Naive thymus-derived CD8-positive, alpha-beta T cell (primary cell): Measurements from ENCODE around the gene ANKRD39. TPM values are rescaled to one million over a fixed set of nuclear protein-coding genes. Genes with fewer than 3 reads are reported as not detected.

ENCODE experiments used
- ATAC-seq, 2 donors: fragments of 150-1000 bp; cut with Tn5 transposase in 1 of 2; sonication (Bioruptor Pico), chemical (Tn5 transposase) in 1 of 2; 1 replicate in 1 of 2; 2 replicates in 1 of 2; pipeline ENCODE4 v1.10.0; 2021; ENCODE audit warnings: mild to moderate bottlenecking in 2 of 2, moderate library complexity in 2 of 2
- POLR2A ChIA-PET: fragments of 350-600 bp; sonication (Branson Sonifier 250); formaldehyde crosslinking; loops from one replicate; lab custom pipeline; 2021; ENCODE audit warnings: antibody characterized with exemption; lab: Charles Lee
- DNase-seq, 10 donors: peaks; one replicate each; pipeline versions ENCODE4 v3.0.0 to v3.0.0-alpha.2; 2020 to 2022
- H3K27ac Mint-ChIP-seq, 10 donors: one replicate each; pipeline ENCODE4 v1.8.0; 2020 to 2022; ENCODE audit warnings: mild to moderate bottlenecking in 10 of 10, mixed read lengths in 10 of 10, moderate library complexity in 4 of 10, inconsistent platforms in 1 of 10
- H3K27me3 Mint-ChIP-seq, 5 donors: one replicate each; pipeline ENCODE4 v1.8.0; 2021 to 2022; ENCODE audit warnings: mixed read lengths in 5 of 5
- H3K36me3 Mint-ChIP-seq, 3 donors: one replicate each; pipeline ENCODE4 v1.8.0; 2020 to 2022; ENCODE audit warnings: mixed read lengths in 3 of 3, mild to moderate bottlenecking in 2 of 3, inconsistent platforms in 1 of 3
- H3K4me1 Mint-ChIP-seq, 4 donors: one replicate each; pipeline ENCODE4 v1.8.0; 2021 to 2022; ENCODE audit warnings: mixed read lengths in 4 of 4
- H3K4me3 Mint-ChIP-seq, 10 donors: one replicate each; pipeline ENCODE4 v1.8.0; 2020 to 2022; ENCODE audit warnings: mild to moderate bottlenecking in 10 of 10, mixed read lengths in 10 of 10, moderate library complexity in 6 of 10, inconsistent platforms in 1 of 10
- H3K9me3 Mint-ChIP-seq, 9 donors: one replicate each; pipeline ENCODE4 v1.8.0; 2020 to 2022; ENCODE audit warnings: mixed read lengths in 9 of 9, mild to moderate bottlenecking in 3 of 9, inconsistent platforms in 1 of 9, moderate library complexity in 1 of 9
- polyA plus RNA-seq, 3 donors: library from polyadenylated mRNA; unstranded; fragments of 300-500 nt; fragmentation: Illumina TruSeq; gene quantifications; one replicate each; pipeline ENCODE4 v1.2.3, GENCODE V29; 2021
- total RNA-seq, 8 experiments: library from RNA in 2 of 8; stranded (reverse) in 2 of 8; gene quantifications; one replicate each; pipeline ENCODE4 v1.2.3 and lab custom pipeline; 2021 to 2026

The ANKRD39 gene
- total and polyA plus RNA-seq, 5 experiments from 2014 or later: 12.2 to 18.7 (median 14.2) TPM

DNA sequence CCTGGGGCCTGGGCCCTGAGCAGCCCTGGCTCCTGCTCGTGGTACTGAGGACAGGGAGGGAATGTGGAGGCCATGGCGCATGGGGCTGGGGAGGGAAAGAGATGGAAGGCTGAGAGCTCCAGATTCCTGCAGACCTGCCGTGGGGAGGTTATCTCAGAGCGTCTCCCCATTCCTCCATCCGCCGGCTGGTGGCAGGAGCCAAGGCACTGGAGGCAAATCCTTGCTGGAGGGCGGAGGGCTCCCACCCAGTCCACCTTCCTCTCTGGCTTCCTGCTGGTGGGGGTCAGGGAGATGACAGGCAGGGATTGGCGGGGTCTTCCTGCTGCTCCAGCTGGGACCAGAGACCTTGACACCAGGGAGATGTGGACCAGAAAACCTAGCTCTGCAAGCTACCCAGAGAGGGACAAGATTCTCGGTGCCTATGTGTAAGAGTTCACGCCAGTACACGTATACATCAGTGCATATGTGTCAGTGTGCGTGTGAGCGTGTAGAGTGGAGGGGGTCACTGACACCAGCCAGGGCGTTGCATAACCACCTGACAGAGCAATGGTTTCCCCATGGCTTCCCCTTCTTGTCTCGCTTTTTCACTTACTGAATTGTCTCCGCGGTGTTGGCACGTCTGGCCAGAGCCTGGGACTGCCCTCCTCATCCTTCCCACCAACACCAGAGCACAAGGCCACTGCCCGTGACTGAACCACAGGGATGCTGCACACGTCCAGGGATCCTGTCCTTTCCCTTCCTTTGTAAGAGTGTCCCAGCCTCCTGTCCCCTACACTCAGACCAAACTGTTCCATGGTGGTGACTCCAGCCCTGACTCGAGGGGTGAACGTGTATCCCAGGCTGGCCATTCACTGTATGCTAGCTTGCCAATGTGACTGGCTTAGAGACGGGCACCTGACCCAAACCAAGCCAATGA, 27.9 kb upstream of the ANKRD39 start:
- DNase-seq (no peak), ATAC-seq (no peak)
- no peaks in the 10 kb centered on the region for H3K36me3 Mint-ChIP-seq
- peak overlapping the region in 4 of 10 donors; percentile 41 to 75 (median 48) for H3K27ac Mint-ChIP-seq
- H3K4me3 Mint-ChIP-seq: no peak overlapping the region
- H3K4me1 Mint-ChIP-seq: peaks cover 6 to 19% (median 13%) of the 10 kb centered on the region in 4 donors
- H3K9me3 Mint-ChIP-seq: no peaks in the 10 kb centered on the region
- no peaks in the 10 kb centered on the region for H3K27me3 Mint-ChIP-seq
- POLR2A ChIA-PET: interaction anchor here (0.5 to 1.6 kb wide), 3 partner anchors 11 to 14 kb away, joined by 3 to 6 read pairs (median 5); no protein-coding TSS in a partner anchor

GRCh38 chr2:96884299-96885094, 26.7 kb upstream of the ANKRD39 start:
- ATAC-seq: no peak
- no peaks in the 10 kb centered on the region for H3K27me3 Mint-ChIP-seq
- peaks cover 0 to 2% (median 0%) of the 10 kb centered on the region in 3 donors for H3K36me3 Mint-ChIP-seq
- H3K4me3 Mint-ChIP-seq: no peak overlapping the region
- no peak for DNase-seq
- POLR2A ChIA-PET: interaction anchor here (0.5 to 2.1 kb wide), 5 partner anchors 9 to 40 kb away, joined by 3 to 6 read pairs (median 4); partner anchors contain the start of gene ANKRD39
- H3K4me1 Mint-ChIP-seq: peaks cover 5 to 16% (median 12%) of the 10 kb centered on the region in 4 donors
- H3K27ac Mint-ChIP-seq: no peak overlapping the region
- no peaks in the 10 kb centered on the region for H3K9me3 Mint-ChIP-seq

DNA sequence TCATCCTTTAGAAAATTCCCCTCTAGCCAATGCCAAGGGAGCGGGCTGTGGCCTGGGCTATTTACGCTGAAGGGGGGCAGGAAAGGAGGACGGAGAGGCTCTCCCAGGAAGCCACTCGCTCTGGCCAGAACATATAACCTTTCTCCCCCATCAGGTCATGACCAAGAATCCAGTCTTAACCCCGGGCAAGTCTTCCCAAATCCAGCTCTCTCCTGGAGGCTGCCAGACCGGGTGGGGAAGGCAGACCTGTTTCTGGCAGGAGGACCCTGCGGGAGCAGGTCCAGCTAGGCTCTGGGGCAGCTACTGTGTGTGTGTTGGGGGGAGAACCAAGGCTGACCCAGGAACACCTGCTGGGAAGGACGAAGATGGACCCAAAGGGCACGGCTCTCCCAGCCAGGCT, 25.5 kb upstream of the ANKRD39 start:
- H3K36me3 Mint-ChIP-seq: peaks cover 0 to 2% (median 0%) of the 10 kb centered on the region in 3 donors
- H3K4me3 Mint-ChIP-seq: no peak overlapping the region
- H3K27ac Mint-ChIP-seq: no peak overlapping the region
- H3K9me3 Mint-ChIP-seq: no peaks in the 10 kb centered on the region
- POLR2A ChIA-PET: interaction anchor here (2.1 kb wide), 1 partner anchor 12 kb away, joined by 5 read pairs; no protein-coding TSS in a partner anchor
- ATAC-seq (no peak), DNase-seq (no peak)
- H3K27me3 Mint-ChIP-seq: no peaks in the 10 kb centered on the region
- H3K4me1 Mint-ChIP-seq: peaks cover 3 to 14% (median 11%) of the 10 kb centered on the region in 4 donors

- no peaks in the 10 kb centered on the region for H3K27me3 Mint-ChIP-seq
- ATAC-seq: no peak
- H3K27ac Mint-ChIP-seq: peak overlapping the region in 1 of 10 donors; percentile 21
- H3K36me3 Mint-ChIP-seq: peaks cover 0 to 2% (median 0%) of the 10 kb centered on the region in 3 donors
- DNase-seq: no peak
- H3K9me3 Mint-ChIP-seq: no peaks in the 10 kb centered on the region
- no peak overlapping the region for H3K4me3 Mint-ChIP-seq
- peaks cover 0 to 12% (median 7%) of the 10 kb centered on the region in 4 donors for H3K4me1 Mint-ChIP-seq
- POLR2A ChIA-PET: interaction anchor here (1.1 to 2.1 kb wide), 3 partner anchors 8 to 17 kb away, joined by 3 to 5 read pairs (median 3); no protein-coding TSS in a partner anchor
Observed at GRCh38 chr2:96882906-96883305, 25.1 kb upstream of the ANKRD39 start.

- Mint-ChIP-seq H3K36me3 (peaks cover 0 to 2% (median 0%) of the 10 kb centered on the region in 3 donors), H3K4me1 (peaks cover 0 to 9% (median 2%) of the 10 kb centered on the region in 4 donors), H3K9me3 (no peaks in the 10 kb centered on the region), H3K27me3 (no peaks in the 10 kb centered on the region), H3K4me3 (no peak overlapping the region), H3K27ac (peak overlapping the region in 2 of 10 donors; percentile 10 to 65)
- DNase-seq (no peak), ATAC-seq (no peak)
- POLR2A ChIA-PET: interaction anchor here (0.8 to 1.3 kb wide), 5 partner anchors 9 to 42 kb away, joined by 3 to 4 read pairs (median 3); no protein-coding TSS in a partner anchor
Observed at GRCh38 chr2:96882230-96882629, 24.4 kb upstream of the ANKRD39 start.

DNA sequence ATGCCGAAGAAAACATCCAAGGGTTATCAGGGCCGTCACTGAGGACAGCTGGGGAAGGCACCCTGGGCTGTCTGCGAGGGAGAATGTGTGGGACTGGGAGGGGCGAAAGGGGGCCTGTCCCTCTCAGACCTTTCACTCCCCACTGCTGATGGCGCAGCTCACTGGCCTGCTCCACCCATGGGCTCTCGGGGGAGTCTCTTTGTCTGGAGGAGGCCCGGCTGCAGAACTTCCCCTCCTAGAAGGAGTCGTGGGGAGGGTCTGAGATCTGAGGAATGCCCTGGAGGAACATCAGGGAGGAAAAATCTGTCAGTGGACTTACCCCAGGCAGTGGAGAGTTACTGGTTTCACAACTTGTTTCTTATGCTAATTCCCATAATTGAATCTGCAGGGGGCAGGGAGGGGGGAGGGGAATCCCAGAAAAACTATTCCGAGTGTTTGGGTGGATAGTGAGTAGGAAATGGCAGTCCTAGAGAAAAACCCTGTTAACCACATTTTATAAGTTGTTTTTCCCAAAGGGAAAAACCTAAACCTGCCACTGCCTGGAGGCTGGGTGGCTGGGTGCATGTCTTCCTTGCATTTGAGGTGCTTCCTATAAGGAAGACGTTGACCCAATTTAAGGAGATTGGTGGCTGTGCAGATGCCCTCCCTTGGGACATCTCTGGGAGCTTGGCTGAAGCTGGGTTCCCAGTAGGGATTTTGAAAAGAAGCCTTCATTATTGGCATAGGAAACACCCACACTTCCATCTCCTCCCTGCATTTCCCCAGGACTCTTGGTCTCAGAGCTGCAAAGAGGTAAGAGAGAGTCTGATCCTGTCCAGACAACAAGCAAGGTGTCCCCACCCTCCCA, 23.8 kb upstream of the ANKRD39 start:
- DNase-seq (no peak), ATAC-seq (no peak)
- peaks cover 0 to 7% (median 2%) of the 10 kb centered on the region in 4 donors for H3K4me1 Mint-ChIP-seq
- peaks cover 0 to 2% (median 0%) of the 10 kb centered on the region in 3 donors for H3K36me3 Mint-ChIP-seq
- H3K4me3 Mint-ChIP-seq: no peak overlapping the region
- H3K9me3 Mint-ChIP-seq: no peaks in the 10 kb centered on the region
- H3K27me3 Mint-ChIP-seq: no peaks in the 10 kb centered on the region
- no peak overlapping the region for H3K27ac Mint-ChIP-seq
- POLR2A ChIA-PET: interaction anchor here (0.7 to 1.3 kb wide), 7 partner anchors 9 to 43 kb away, joined by 3 to 10 read pairs (median 3); no protein-coding TSS in a partner anchor

DNA sequence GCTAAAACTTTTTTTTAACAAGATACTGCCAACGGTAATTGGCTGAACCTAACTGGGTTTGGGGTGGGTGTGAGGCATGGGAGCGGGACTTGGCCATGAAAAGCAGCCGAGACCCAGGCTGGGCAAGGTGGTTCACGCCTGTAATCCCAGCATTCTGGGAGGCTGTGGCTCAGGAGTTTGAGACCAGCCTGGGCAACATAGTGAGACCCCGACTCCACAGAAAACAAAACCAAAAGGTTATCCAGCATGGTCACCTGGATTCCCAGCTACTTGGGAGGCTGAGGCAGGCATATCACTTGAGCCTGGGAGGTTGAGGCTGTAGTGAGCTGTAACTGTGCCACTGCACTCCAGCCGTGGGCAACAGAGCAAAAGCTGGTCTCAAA, 23.1 kb upstream of the ANKRD39 start:
- POLR2A ChIA-PET: interaction anchor here (0.5 to 1.0 kb wide), 3 partner anchors 8 to 12 kb away, joined by 3 to 10 read pairs (median 4); no protein-coding TSS in a partner anchor
- peaks cover 0 to 8% (median 4%) of the 10 kb centered on the region in 4 donors for H3K4me1 Mint-ChIP-seq
- H3K36me3 Mint-ChIP-seq: peaks cover 0 to 2% (median 0%) of the 10 kb centered on the region in 3 donors
- H3K9me3 Mint-ChIP-seq: no peaks in the 10 kb centered on the region
- H3K27ac Mint-ChIP-seq: no peak overlapping the region
- DNase-seq (no peak), ATAC-seq (no peak)
- H3K4me3 Mint-ChIP-seq: no peak overlapping the region
- H3K27me3 Mint-ChIP-seq: no peaks in the 10 kb centered on the region

DNA sequence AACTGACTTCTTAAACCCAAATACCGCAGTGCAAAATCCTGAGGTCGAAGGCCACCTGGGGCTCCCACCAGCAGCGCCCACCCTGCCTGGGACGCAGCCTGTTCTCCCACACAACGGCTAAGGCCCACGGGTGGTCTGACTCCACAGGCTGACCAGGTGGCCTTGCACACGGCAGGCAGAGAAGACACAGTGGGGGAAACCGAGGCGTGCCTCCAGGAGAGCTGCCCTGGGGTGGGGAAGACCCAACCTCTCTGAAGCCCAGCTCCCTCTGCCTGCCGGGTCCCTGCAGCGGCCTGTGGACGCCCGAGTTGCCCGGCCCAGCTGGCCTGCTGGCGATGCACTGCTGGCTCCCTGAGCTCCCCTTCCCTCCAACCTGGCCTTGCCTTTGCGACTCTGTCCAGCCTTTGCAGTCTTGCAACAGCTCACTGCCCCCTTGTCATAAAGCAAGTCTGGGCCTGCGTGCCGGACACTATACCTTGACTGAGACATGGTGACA, 21.8 kb upstream of the ANKRD39 start:
- H3K4me1 Mint-ChIP-seq: peaks cover 3 to 14% (median 12%) of the 10 kb centered on the region in 4 donors
- no peaks in the 10 kb centered on the region for H3K9me3 Mint-ChIP-seq
- no peak for ATAC-seq
- DNase-seq: no peak
- no peak overlapping the region for H3K27ac Mint-ChIP-seq
- no peak overlapping the region for H3K4me3 Mint-ChIP-seq
- H3K36me3 Mint-ChIP-seq: peaks cover 0 to 2% (median 0%) of the 10 kb centered on the region in 3 donors
- no peaks in the 10 kb centered on the region for H3K27me3 Mint-ChIP-seq
- POLR2A ChIA-PET: interaction anchor here (1.3 kb wide), 1 partner anchor 9 kb away, joined by 3 read pairs; no protein-coding TSS in a partner anchor

DNA sequence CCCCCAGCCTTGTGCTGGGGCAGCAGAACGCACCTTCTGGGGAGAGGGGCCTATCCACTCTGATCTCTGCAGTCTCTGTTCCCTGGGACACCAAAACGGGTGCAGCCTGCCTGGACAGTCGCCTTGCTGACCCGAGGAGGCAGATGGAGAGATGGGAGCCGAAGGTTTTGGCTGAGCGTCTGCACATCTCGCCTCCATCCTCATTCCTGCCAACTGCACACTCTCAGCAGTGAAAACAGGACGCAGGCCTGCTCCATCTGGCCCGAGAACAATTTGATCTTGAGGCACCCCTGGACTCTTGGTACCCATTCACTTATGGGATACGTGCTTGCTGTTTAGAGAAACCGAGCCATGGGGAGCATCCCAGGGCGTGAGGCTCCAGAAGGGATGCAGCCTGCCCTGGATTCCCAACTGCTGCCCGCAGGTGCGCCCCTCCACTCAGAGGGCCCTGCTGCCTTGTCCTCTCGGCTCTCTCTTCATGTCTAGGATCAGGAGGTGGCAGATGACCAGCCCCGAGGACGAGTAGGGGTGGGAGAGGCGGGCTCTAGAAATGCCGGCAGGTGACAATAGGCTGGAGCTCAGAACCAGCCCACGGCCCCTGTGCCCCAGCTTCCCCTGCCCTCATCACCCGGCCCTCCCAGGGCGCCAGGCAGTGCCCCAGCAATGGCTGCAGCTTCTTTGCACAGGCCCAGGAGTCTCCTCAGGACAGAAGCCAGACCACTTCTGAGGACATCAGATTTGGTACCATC, 21.2 kb upstream of the ANKRD39 start:
- Mint-ChIP-seq H3K27ac (peak overlapping the region in 1 of 10 donors; percentile 14), H3K4me1 (peaks cover 7 to 21% (median 19%) of the 10 kb centered on the region in 4 donors), H3K4me3 (no peak overlapping the region), H3K9me3 (no peaks in the 10 kb centered on the region), H3K36me3 (peaks cover 0 to 2% (median 0%) of the 10 kb centered on the region in 3 donors), H3K27me3 (no peaks in the 10 kb centered on the region)
- DNase-seq (no peak), ATAC-seq (no peak)
- POLR2A ChIA-PET: interaction anchor here (0.6 to 1.7 kb wide), 4 partner anchors 8 to 46 kb away, joined by 3 to 7 read pairs (median 4); no protein-coding TSS in a partner anchor

GRCh38 chr2:96878171-96878570, 20.4 kb upstream of the ANKRD39 start:
- peaks cover 7 to 29% (median 22%) of the 10 kb centered on the region in 4 donors for H3K4me1 Mint-ChIP-seq
- no peak overlapping the region for H3K4me3 Mint-ChIP-seq
- H3K27me3 Mint-ChIP-seq: no peaks in the 10 kb centered on the region
- H3K36me3 Mint-ChIP-seq: peaks cover 0 to 2% (median 0%) of the 10 kb centered on the region in 3 donors
- ATAC-seq: no peak
- DNase-seq: no peak
- no peaks in the 10 kb centered on the region for H3K9me3 Mint-ChIP-seq
- H3K27ac Mint-ChIP-seq: no peak overlapping the region
- POLR2A ChIA-PET: interaction anchor here (0.8 to 1.7 kb wide), 3 partner anchors 10 to 47 kb away, joined by 3 to 7 read pairs (median 3); no protein-coding TSS in a partner anchor
